ENCODE data around the gene RPL10A.

The RPL10A gene

GRCh38 chr6:35469751-35470662, 1.8 kb downstream of the RPL10A start:
- peak overlapping the region; percentile 94 for H3K4me3 ChIP-seq (ENCODE audit: control insufficient read depth, low read depth, low read length)
- TF ChIP-seq CTCF (conservative IDR thresholded peaks at IDR 0.05; ENCODE audit: control insufficient read depth, insufficient read depth, low read depth, low read length): no peak
- DNase-seq (ENCODE audit: low read depth): peak; percentile 33

GRCh38 chr6:35470663-35471120, 2.5 kb downstream of the RPL10A start:
- no peak for TF ChIP-seq CTCF (conservative IDR thresholded peaks at IDR 0.05; ENCODE audit: control insufficient read depth, insufficient read depth, low read depth, low read length)
- H3K4me3 ChIP-seq (ENCODE audit: control insufficient read depth, low read depth, low read length): peak overlapping the region; percentile 94
- DNase-seq (ENCODE audit: low read depth): no peak

- no peak for DNase-seq (ENCODE audit: low read depth)
- peak overlapping the region; percentile 7 for H3K4me3 ChIP-seq (ENCODE audit: control insufficient read depth, low read depth, low read length)
- TF ChIP-seq CTCF (conservative IDR thresholded peaks at IDR 0.05; ENCODE audit: control insufficient read depth, insufficient read depth, low read depth, low read length): no peak
Measured at GRCh38 chr6:35471836-35472345, 3.7 kb downstream of the RPL10A start.

- no peak for DNase-seq (ENCODE audit: low read depth)
- TF ChIP-seq CTCF (conservative IDR thresholded peaks at IDR 0.05; ENCODE audit: control insufficient read depth, insufficient read depth, low read depth, low read length): no peak
- no peak overlapping the region for H3K4me3 ChIP-seq (ENCODE audit: control insufficient read depth, low read depth, low read length)
Measured at GRCh38 chr6:35473075-35473849, 5.1 kb downstream of the RPL10A start.

- H3K4me3 ChIP-seq (ENCODE audit: control insufficient read depth, low read depth, low read length): no peak overlapping the region
- no peak for TF ChIP-seq CTCF (conservative IDR thresholded peaks at IDR 0.05; ENCODE audit: control insufficient read depth, insufficient read depth, low read depth, low read length)
- DNase-seq (ENCODE audit: low read depth): no peak
Measured at GRCh38 chr6:35473850-35474130, 5.6 kb downstream of the RPL10A start.

- H3K4me3 ChIP-seq (ENCODE audit: control insufficient read depth, low read depth, low read length): no peak overlapping the region
- no peak for DNase-seq (ENCODE audit: low read depth)
- TF ChIP-seq CTCF (conservative IDR thresholded peaks at IDR 0.05; ENCODE audit: control insufficient read depth, insufficient read depth, low read depth, low read length): no peak
Measured at GRCh38 chr6:35474131-35474941, 6.1 kb downstream of the RPL10A start.

All from fibroblast of mammary gland (primary cell).